NT2/D1 (cell line): ENCODE data around the gene BIRC5.

Source experiments
- SUZ12 ChIP-seq: IDR thresholded peaks from 2 replicates; pipeline ENCODE4 v1.6.1; 2011; ENCODE audit not compliant: insufficient read length, insufficient read depth; ENCODE audit errors: extremely low read depth
- YY1 ChIP-seq: IDR thresholded peaks from 2 replicates; pipeline ENCODE4 v1.6.1; 2011; ENCODE audit not compliant: insufficient read length, insufficient read depth
- ZNF274 ChIP-seq: IDR thresholded peaks from 2 replicates; pipeline ENCODE4 v1.6.1; 2011; ENCODE audit warnings: mild to moderate bottlenecking, low read depth, low read length

DNA sequence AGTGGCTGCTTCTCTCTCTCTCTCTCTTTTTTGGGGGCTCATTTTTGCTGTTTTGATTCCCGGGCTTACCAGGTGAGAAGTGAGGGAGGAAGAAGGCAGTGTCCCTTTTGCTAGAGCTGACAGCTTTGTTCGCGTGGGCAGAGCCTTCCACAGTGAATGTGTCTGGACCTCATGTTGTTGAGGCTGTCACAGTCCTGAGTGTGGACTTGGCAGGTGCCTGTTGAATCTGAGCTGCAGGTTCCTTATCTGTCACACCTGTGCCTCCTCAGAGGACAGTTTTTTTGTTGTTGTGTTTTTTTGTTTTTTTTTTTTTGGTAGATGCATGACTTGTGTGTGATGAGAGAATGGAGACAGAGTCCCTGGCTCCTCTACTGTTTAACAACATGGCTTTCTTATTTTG is 9.7 kb downstream of the BIRC5 start:
- TF ChIP-seq YY1 (no peak), SUZ12 (no peak), ZNF274 (no peak)
